CD4-positive, alpha-beta T cell treated with Interleukin-21 for 1 hour (primary cell): ENCODE data around the gene GJB2.

Source experiments
- DNase-seq: peaks from one replicate; pipeline ENCODE4 v3.0.0-alpha.2; 2020

GJB2 gene

GRCh38 chr13:20141238-20142022 lies 51.3 kb downstream of the GJB2 start:
- no peak for DNase-seq

GRCh38 chr13:20140487-20140886 lies 52.3 kb downstream of the GJB2 start:
- no peak for DNase-seq

GRCh38 chr13:20137875-20138274 lies 54.9 kb downstream of the GJB2 start:
- no peak for DNase-seq
